Uterus (tissue), 2 donors: ENCODE data around the gene LENG9.

ENCODE experiments used
- CTCF ChIP-seq, 4 experiments: fragments of 200-600 bp in 2 of 4; fragments of 450-650 bp in 2 of 4; sonication (generic) in 2 of 4; IDR thresholded peaks; one replicate each; pipeline ENCODE4 v1.5.1; 2016 to 2019; ENCODE audit warnings: antibody characterized with exemption in 4 of 4, mild to moderate bottlenecking in 2 of 4, moderate library complexity in 1 of 4
- POLR2A ChIP-seq, 2 donors: fragments of 450-650 bp; IDR thresholded peaks; one replicate each; pipeline ENCODE4 v1.6.1; 2016; ENCODE audit warnings: antibody characterized with exemption in 2 of 2, mild to moderate bottlenecking in 1 of 2, moderate library complexity in 1 of 2

GRCh38 chr19:54424660-54425381 lies 38.8 kb downstream of the LENG9 start:
- no peak for TF ChIP-seq CTCF (IDR thresholded peaks at IDR 0.05)
- TF ChIP-seq POLR2A (IDR thresholded peaks at IDR 0.05): no peak
